CD14-positive monocyte (primary cell): ENCODE results near the gene FBXO17. TPM values are rescaled to one million over a fixed set of nuclear protein-coding genes. Genes with fewer than 3 reads are reported as not detected.

Experiments used
- DNase-seq, 3 donors: peaks; one replicate each; pipeline ENCODE4 v3.0.0-alpha.2; 2011 to 2022
- H2AFZ ChIP-seq: 2 replicates; pipeline ENCODE4 v1.6.0; 2012; ENCODE audit warnings: mild to moderate bottlenecking, low read depth, low read length, inconsistent platforms; ENCODE audit not compliant: insufficient read depth, poor library complexity, severe bottlenecking
- H3K27ac ChIP-seq, 2 donors: 1 replicate in 1 of 2; 2 replicates in 1 of 2; pipeline ENCODE4 v1.5.1; 2012 to 2013; ENCODE audit warnings: low read length in 2 of 2, control low read depth in 1 of 2, inconsistent platforms in 1 of 2, low read depth in 1 of 2, mild to moderate bottlenecking in 1 of 2
- H3K27me3 ChIP-seq, 2 donors: one replicate each; pipeline versions ENCODE4 v1.6.0 to v1.6.1; 2011 to 2013; ENCODE audit warnings: low read length in 2 of 2; ENCODE audit not compliant: control insufficient read depth in 2 of 2, insufficient read depth in 2 of 2
- H3K36me3 ChIP-seq, 2 donors: replicated peaks in 1 of 2; 1 replicate in 1 of 2; 2 replicates in 1 of 2; pipeline versions ENCODE4 v1.5.1 to v1.6.1; 2012 to 2013; ENCODE audit warnings: low read length in 2 of 2, control low read depth in 1 of 2, inconsistent platforms in 1 of 2, mild to moderate bottlenecking in 1 of 2; ENCODE audit not compliant: insufficient read depth in 2 of 2, control insufficient read depth in 1 of 2
- H3K4me1 ChIP-seq, 2 donors: 1 replicate in 1 of 2; 2 replicates in 1 of 2; pipeline versions ENCODE4 v1.5.1 to v1.6.1; 2012 to 2013; ENCODE audit warnings: low read length in 2 of 2, control low read depth in 1 of 2, inconsistent platforms in 1 of 2, mild to moderate bottlenecking in 1 of 2, moderate library complexity in 1 of 2; ENCODE audit not compliant: insufficient read depth in 2 of 2, control insufficient read depth in 1 of 2
- H3K4me2 ChIP-seq: replicated peaks from 2 replicates; pipeline ENCODE3; 2012; ENCODE audit warnings: low read length, moderate library complexity, mild to moderate bottlenecking; ENCODE audit not compliant: poor library complexity, severe bottlenecking; ENCODE audit errors: extremely low read depth
- H3K4me3 ChIP-seq, 3 experiments: fragments of 200-600 bp in 1 of 3; sonication (generic) in 1 of 3; replicated peaks in 1 of 3; 1 replicate in 2 of 3; 2 replicates in 1 of 3; pipeline ENCODE4 v1.5.1; 2011 to 2013; ENCODE audit warnings: low read length in 3 of 3, mild to moderate bottlenecking in 3 of 3, control low read depth in 2 of 3, low read depth in 2 of 3, inconsistent platforms in 1 of 3, moderate library complexity in 1 of 3
- H3K79me2 ChIP-seq: 2 replicates; pipeline ENCODE4 v1.6.0; 2012; ENCODE audit warnings: mild to moderate bottlenecking, control low read depth, inconsistent platforms, low read length, moderate library complexity; ENCODE audit not compliant: insufficient read depth
- H3K9ac ChIP-seq: 2 replicates; pipeline ENCODE4 v1.6.0; 2017; ENCODE audit warnings: low read length, mild to moderate bottlenecking; ENCODE audit not compliant: insufficient read depth, poor library complexity, severe bottlenecking
- H3K9me3 ChIP-seq, 2 donors: replicated peaks in 1 of 2; 1 replicate in 1 of 2; 2 replicates in 1 of 2; pipeline versions ENCODE4 v1.5.1 to v1.6.1; 2012 to 2013; ENCODE audit warnings: low read length in 2 of 2, control low read depth in 1 of 2; ENCODE audit not compliant: control insufficient read depth in 1 of 2, insufficient read depth in 1 of 2
- H4K20me1 ChIP-seq: 2 replicates; pipeline ENCODE4 v1.6.0; 2012; ENCODE audit warnings: mild to moderate bottlenecking, low read length, control low read depth, moderate library complexity; ENCODE audit not compliant: insufficient read depth
- H3K27ac Mint-ChIP-seq, 7 donors: one replicate each; pipeline ENCODE4 v1.8.0; 2020; ENCODE audit warnings: mild to moderate bottlenecking in 7 of 7, mixed read lengths in 7 of 7, moderate library complexity in 6 of 7, inconsistent platforms in 2 of 7
- H3K27me3 Mint-ChIP-seq, 3 donors: one replicate each; pipeline ENCODE4 v1.8.0; 2021 to 2022; ENCODE audit warnings: low read depth in 3 of 3, mild to moderate bottlenecking in 3 of 3, mixed read lengths in 3 of 3, moderate library complexity in 3 of 3, inconsistent platforms in 1 of 3
- H3K36me3 Mint-ChIP-seq, 2 donors: one replicate each; pipeline ENCODE4 v1.8.0; 2020; ENCODE audit warnings: mixed read lengths in 2 of 2, inconsistent platforms in 1 of 2, mild to moderate bottlenecking in 1 of 2
- H3K4me1 Mint-ChIP-seq: one replicate; pipeline ENCODE4 v1.8.0; 2020; ENCODE audit warnings: mild to moderate bottlenecking, mixed read lengths
- H3K4me3 Mint-ChIP-seq, 2 donors: one replicate each; pipeline ENCODE4 v1.8.0; 2020; ENCODE audit warnings: mild to moderate bottlenecking in 2 of 2, mixed read lengths in 2 of 2, moderate library complexity in 1 of 2
- H3K9me3 Mint-ChIP-seq, 7 donors: one replicate each; pipeline ENCODE4 v1.8.0; 2020 to 2022; ENCODE audit warnings: mixed read lengths in 7 of 7, mild to moderate bottlenecking in 6 of 7, moderate library complexity in 6 of 7, inconsistent platforms in 2 of 7
- WGBS: methylation state at CpG from one replicate; pipeline ENCODE4 v1.1.5; 2013; ENCODE audit warnings: missing lambda C conversion rate; ENCODE audit not compliant: insufficient coverage; 5-methylcytosine and 5-hydroxymethylcytosine counted together
- intact Hi-C, 2 donors: fragments of 100-400 bp; cut with micrococcal nuclease; formaldehyde crosslinking; loops; one replicate each; pipeline versions ENCODE4 v1.15.0 to v1.15.1; 2023
- polyA plus RNA-seq, 3 donors: library from polyadenylated mRNA; depleted of rRNA in 1 of 3; unstranded in 2 of 3; stranded (reverse) in 1 of 3; fragments of 300-500 nt in 2 of 3; fragments of >200 nt in 1 of 3; fragmentation: Illumina TruSeq in 2 of 3; gene quantifications; 1 replicate in 2 of 3; 2 replicates in 1 of 3; pipeline ENCODE4 v1.2.3, GENCODE V29; 2012 to 2021
- TF ChIP-seq, protein P1 (sequence below): fragments of 200-600 bp; IDR thresholded peaks from one replicate; pipeline ENCODE4 v1.8.0; 2022; ENCODE audit warnings: antibody characterized with exemption, mild to moderate bottlenecking

Gene FBXO17
- polyA plus RNA-seq, 3 donors: not detected

- Histone ChIP-seq H3K4me3 (no peak overlapping the region), H3K79me2 (no peaks in the 10 kb centered on the region), H4K20me1 (no peaks in the 10 kb centered on the region), H3K9ac (no peak overlapping the region), H3K9me3 (peaks cover 17 to 18% of the 10 kb centered on the region in 2 donors), H3K36me3 (no peaks in the 10 kb centered on the region), H3K4me2 (no peak overlapping the region), H2AFZ (no peak overlapping the region), H3K27me3 (peaks cover 14 to 27% of the 10 kb centered on the region in 2 donors), H3K4me1 (no peaks in the 10 kb centered on the region), H3K27ac (no peak overlapping the region)
- peaks cover 29 to 45% (median 40%) of the 10 kb centered on the region in 3 donors for H3K27me3 Mint-ChIP-seq
- intact Hi-C loops: no loop called here
- peaks cover 0 to 1% of the 10 kb centered on the region in 2 donors for H3K36me3 Mint-ChIP-seq
- WGBS: 17% methylated on average over 5 of the region's 15 CpGs
- TF ChIP-seq, protein P1, sequence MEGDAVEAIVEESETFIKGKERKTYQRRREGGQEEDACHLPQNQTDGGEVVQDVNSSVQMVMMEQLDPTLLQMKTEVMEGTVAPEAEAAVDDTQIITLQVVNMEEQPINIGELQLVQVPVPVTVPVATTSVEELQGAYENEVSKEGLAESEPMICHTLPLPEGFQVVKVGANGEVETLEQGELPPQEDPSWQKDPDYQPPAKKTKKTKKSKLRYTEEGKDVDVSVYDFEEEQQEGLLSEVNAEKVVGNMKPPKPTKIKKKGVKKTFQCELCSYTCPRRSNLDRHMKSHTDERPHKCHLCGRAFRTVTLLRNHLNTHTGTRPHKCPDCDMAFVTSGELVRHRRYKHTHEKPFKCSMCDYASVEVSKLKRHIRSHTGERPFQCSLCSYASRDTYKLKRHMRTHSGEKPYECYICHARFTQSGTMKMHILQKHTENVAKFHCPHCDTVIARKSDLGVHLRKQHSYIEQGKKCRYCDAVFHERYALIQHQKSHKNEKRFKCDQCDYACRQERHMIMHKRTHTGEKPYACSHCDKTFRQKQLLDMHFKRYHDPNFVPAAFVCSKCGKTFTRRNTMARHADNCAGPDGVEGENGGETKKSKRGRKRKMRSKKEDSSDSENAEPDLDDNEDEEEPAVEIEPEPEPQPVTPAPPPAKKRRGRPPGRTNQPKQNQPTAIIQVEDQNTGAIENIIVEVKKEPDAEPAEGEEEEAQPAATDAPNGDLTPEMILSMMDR: no peak
- no peak overlapping the region for H3K4me3 Mint-ChIP-seq
- no peak for DNase-seq
- no peak overlapping the region for H3K27ac Mint-ChIP-seq
- H3K4me1 Mint-ChIP-seq: peaks cover 4% of the 10 kb centered on the region
- peaks cover 9 to 28% (median 18%) of the 10 kb centered on the region in 7 donors for H3K9me3 Mint-ChIP-seq
These were observed 2.1 kb upstream of the FBXO17 start for GRCh38 chr19:38977445-38978325.

GRCh38 chr19:38975861-38976271, 324 bp upstream of the FBXO17 start:
- intact Hi-C loops: no loop called here
- H3K9me3 Mint-ChIP-seq: peaks cover 9 to 21% (median 18%) of the 10 kb centered on the region in 7 donors
- H3K36me3 Mint-ChIP-seq: peaks cover 0 to 1% of the 10 kb centered on the region in 2 donors
- Histone ChIP-seq H4K20me1 (no peaks in the 10 kb centered on the region), H3K27ac (no peak overlapping the region), H2AFZ (no peak overlapping the region), H3K9me3 (peaks cover 13 to 15% of the 10 kb centered on the region in 2 donors), H3K36me3 (no peaks in the 10 kb centered on the region), H3K79me2 (no peaks in the 10 kb centered on the region), H3K9ac (no peak overlapping the region), H3K4me2 (no peak overlapping the region), H3K4me1 (no peaks in the 10 kb centered on the region), H3K4me3 (no peak overlapping the region), H3K27me3 (peaks cover 14 to 27% of the 10 kb centered on the region in 2 donors)
- H3K27me3 Mint-ChIP-seq: peaks cover 29 to 48% (median 42%) of the 10 kb centered on the region in 3 donors
- WGBS: 28% methylated on average over 11 of the region's 22 CpGs
- H3K4me1 Mint-ChIP-seq: peaks cover 4% of the 10 kb centered on the region
- no peak overlapping the region for H3K27ac Mint-ChIP-seq
- peak overlapping the region in 1 of 2 donors; percentile 77 for H3K4me3 Mint-ChIP-seq
- no peak for DNase-seq
- TF ChIP-seq, protein P1: no peak
